Endothelial cell (in vitro differentiated cells): ENCODE results near the gene ARHGEF39. TPM values are rescaled to one million over a fixed set of nuclear protein-coding genes. Genes with fewer than 3 reads are reported as not detected.

Experiments used
- DNase-seq: peaks from one replicate; pipeline ENCODE4 v3.0.0; 2021; ENCODE audit warnings: low spot score
- H3K27ac Mint-ChIP-seq: one replicate; pipeline ENCODE4 v1.8.0; 2021; ENCODE audit warnings: mixed read lengths, inconsistent platforms; ENCODE audit not compliant: unreplicated experiment
- H3K27me3 Mint-ChIP-seq: one replicate; pipeline ENCODE4 v1.8.0; 2021; ENCODE audit warnings: mild to moderate bottlenecking, moderate library complexity, mixed read lengths, inconsistent platforms; ENCODE audit not compliant: unreplicated experiment
- H3K36me3 Mint-ChIP-seq: one replicate; pipeline ENCODE4 v1.8.0; 2021; ENCODE audit warnings: mild to moderate bottlenecking, low read depth, mixed read lengths, inconsistent platforms; ENCODE audit not compliant: unreplicated experiment
- H3K4me1 Mint-ChIP-seq: one replicate; pipeline ENCODE4 v1.8.0; 2021; ENCODE audit warnings: mild to moderate bottlenecking, mixed read lengths, inconsistent platforms; ENCODE audit not compliant: unreplicated experiment
- H3K4me3 Mint-ChIP-seq: one replicate; pipeline ENCODE4 v1.8.0; 2021; ENCODE audit warnings: mild to moderate bottlenecking, mixed read lengths, inconsistent platforms; ENCODE audit not compliant: unreplicated experiment
- H3K9me3 Mint-ChIP-seq: one replicate; pipeline ENCODE4 v1.8.0; 2021; ENCODE audit warnings: mixed read lengths, inconsistent platforms; ENCODE audit not compliant: unreplicated experiment
- CTCF ChIP-seq: fragments of 200-600 bp; sonication (generic); IDR thresholded peaks from one replicate; pipeline ENCODE4 v1.5.0; 2021; ENCODE audit warnings: antibody characterized with exemption; ENCODE audit not compliant: unreplicated experiment
- total RNA-seq: library from RNA; stranded (reverse); fragmentation: NEBNext Ultra II Directional; extraction: Animal tissue kit (Norgen Biotek cat#: 25700); gene quantifications from one replicate; pipeline ENCODE4 v1.2.1, GENCODE V29; 2021; ENCODE audit not compliant: unreplicated experiment

Gene ARHGEF39
- total RNA-seq, 1 donor from 2014 or later: 1.4 TPM

- TF ChIP-seq CTCF: no peak
- Mint-ChIP-seq H3K36me3 (peaks cover 33% of the 10 kb centered on the region), H3K4me3 (no peak overlapping the region), H3K27ac (no peak overlapping the region), H3K27me3 (peaks cover 11% of the 10 kb centered on the region), H3K9me3 (no peaks in the 10 kb centered on the region), H3K4me1 (peaks cover 37% of the 10 kb centered on the region)
- no peak for DNase-seq
Observed at GRCh38 chr9:35685506-35685905, 20.5 kb upstream of the ARHGEF39 start.

DNA sequence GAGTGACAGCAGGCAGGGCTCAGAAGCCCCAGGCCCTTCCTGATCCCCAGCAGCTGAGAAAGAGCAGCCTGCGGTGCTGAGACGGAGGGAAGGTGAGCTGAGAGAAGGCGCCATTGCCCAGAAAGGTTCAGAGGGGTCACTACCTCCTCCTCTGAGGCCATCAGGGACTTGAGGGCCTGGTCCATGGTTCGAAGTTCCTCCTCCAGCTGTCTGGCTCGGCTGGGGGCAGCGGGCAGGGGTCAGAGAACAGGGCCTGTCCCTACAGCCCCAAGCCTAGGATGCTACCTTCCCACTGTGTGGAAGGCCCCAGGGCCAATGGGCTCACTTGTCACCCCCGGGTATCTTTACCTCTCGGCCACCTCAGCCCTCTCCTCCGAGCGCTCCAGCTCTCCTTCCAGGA is 19.9 kb upstream of the ARHGEF39 start:
- peaks cover 11% of the 10 kb centered on the region for H3K27me3 Mint-ChIP-seq
- peaks cover 33% of the 10 kb centered on the region for H3K36me3 Mint-ChIP-seq
- H3K4me1 Mint-ChIP-seq: peaks cover 40% of the 10 kb centered on the region
- no peak for DNase-seq
- H3K4me3 Mint-ChIP-seq: no peak overlapping the region
- TF ChIP-seq CTCF: no peak
- H3K27ac Mint-ChIP-seq: no peak overlapping the region
- H3K9me3 Mint-ChIP-seq: no peaks in the 10 kb centered on the region

GRCh38 chr9:35683323-35683722 is 18.3 kb upstream of the ARHGEF39 start:
- peak overlapping the region; percentile 61 for H3K4me3 Mint-ChIP-seq
- TF ChIP-seq CTCF: no peak
- H3K27me3 Mint-ChIP-seq: peaks cover 8% of the 10 kb centered on the region
- peaks cover 42% of the 10 kb centered on the region for H3K4me1 Mint-ChIP-seq
- no peaks in the 10 kb centered on the region for H3K9me3 Mint-ChIP-seq
- peaks cover 33% of the 10 kb centered on the region for H3K36me3 Mint-ChIP-seq
- no peak for DNase-seq
- no peak overlapping the region for H3K27ac Mint-ChIP-seq

- Mint-ChIP-seq H3K27me3 (peaks cover 8% of the 10 kb centered on the region), H3K9me3 (no peaks in the 10 kb centered on the region), H3K4me3 (peak overlapping the region; percentile 61), H3K36me3 (peaks cover 33% of the 10 kb centered on the region), H3K4me1 (peaks cover 39% of the 10 kb centered on the region), H3K27ac (no peak overlapping the region)
- no peak for TF ChIP-seq CTCF
- DNase-seq: no peak
Observed at GRCh38 chr9:35682520-35683315, 17.7 kb upstream of the ARHGEF39 start.

DNA sequence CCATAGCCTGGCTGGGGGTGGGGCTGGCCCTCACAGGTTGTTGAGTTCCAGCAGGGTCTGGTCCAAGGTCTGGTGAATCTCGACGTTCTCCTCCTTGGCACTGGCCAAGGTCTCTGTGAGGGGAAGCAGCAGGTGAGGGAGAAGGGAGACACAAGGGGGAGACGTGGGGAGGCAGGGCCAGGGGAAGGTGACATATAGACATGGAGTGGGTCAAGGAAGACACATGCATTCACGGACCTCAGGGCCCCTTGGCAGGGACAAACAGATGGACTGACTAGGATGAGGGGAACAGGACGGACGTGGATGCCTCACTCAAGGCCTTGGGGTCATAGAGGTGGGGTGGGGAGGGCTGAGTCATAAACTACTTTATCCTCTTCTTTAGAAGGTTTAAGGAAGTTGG is 17.1 kb upstream of the ARHGEF39 start:
- Mint-ChIP-seq H3K9me3 (no peaks in the 10 kb centered on the region), H3K4me3 (peak overlapping the region; percentile 56), H3K27me3 (peaks cover 5% of the 10 kb centered on the region), H3K36me3 (peaks cover 28% of the 10 kb centered on the region), H3K4me1 (peaks cover 40% of the 10 kb centered on the region), H3K27ac (no peak overlapping the region)
- no peak for DNase-seq
- TF ChIP-seq CTCF: no peak
